Caco-2 (cell line): ENCODE results near the gene ASCC2. TPM values are rescaled to one million over a fixed set of nuclear protein-coding genes. Genes with fewer than 3 reads are reported as not detected.
"Not testable (repeated sequence)": the region's sequence is repeated elsewhere in the genome, so short reads cannot be mapped to it uniquely, and the experiment has no call there.

Experiments
- BruUV-seq: library from RNA; stranded (reverse); fragments of 400-500 nt; replicated peaks from 2 replicates; lab custom pipeline; 2021; lab: Mats Ljungman, UMichigan
- CTCF ChIA-PET: fragments of 300-600 bp; sonication (Branson Sonifier 250); formaldehyde crosslinking; loops from one replicate; lab custom pipeline; 2022; ENCODE audit warnings: antibody characterized with exemption; lab: Charles Lee
- POLR2A ChIA-PET: fragments of 300-600 bp; sonication (Branson Sonifier 250); formaldehyde crosslinking; loops from one replicate; lab custom pipeline; 2022; ENCODE audit warnings: antibody characterized with exemption; lab: Charles Lee
- DNase-seq, 2 experiments: peaks; one replicate each; pipeline versions ENCODE4 v3.0.0 to v3.0.0-alpha.2; 2020 to 2022
- H3K27me3 ChIP-seq: replicated peaks from 2 replicates; pipeline ENCODE4 v1.6.0; 2011; ENCODE audit warnings: low read length; ENCODE audit not compliant: control insufficient read depth, insufficient read depth
- H3K36me3 ChIP-seq: 2 replicates; pipeline ENCODE4 v1.5.1; 2011; ENCODE audit warnings: low read length; ENCODE audit not compliant: control insufficient read depth, insufficient read depth
- H3K4me1 ChIP-seq: fragments of 250-450 bp; sonication (Bioruptor Pico); 2 replicates; pipeline ENCODE4 v1.5.1; 2020; ENCODE audit warnings: mild to moderate bottlenecking
- H3K4me3 ChIP-seq: 2 replicates; pipeline ENCODE4 v1.5.1; 2011; ENCODE audit warnings: low read depth, mild to moderate bottlenecking, control low read depth, low read length
- H3K9me3 ChIP-seq: fragments of 250-450 bp; sonication (Bioruptor Pico); 2 replicates; pipeline ENCODE4 v1.5.1; 2020; ENCODE audit warnings: mild to moderate bottlenecking, moderate library complexity
- H3K27ac Mint-ChIP-seq: one replicate; pipeline ENCODE4 v1.8.0; 2022; ENCODE audit warnings: mixed read lengths; ENCODE audit not compliant: unreplicated experiment
- H3K27me3 Mint-ChIP-seq: one replicate; pipeline ENCODE4 v1.8.0; 2022; ENCODE audit warnings: mixed read lengths; ENCODE audit not compliant: insufficient read depth, unreplicated experiment
- H3K36me3 Mint-ChIP-seq: one replicate; pipeline ENCODE4 v1.8.0; 2022; ENCODE audit warnings: mild to moderate bottlenecking, mixed read lengths; ENCODE audit not compliant: insufficient read depth, unreplicated experiment
- H3K4me1 Mint-ChIP-seq: one replicate; pipeline ENCODE4 v1.8.0; 2022; ENCODE audit warnings: low read depth, mixed read lengths; ENCODE audit not compliant: unreplicated experiment
- H3K4me3 Mint-ChIP-seq: one replicate; pipeline ENCODE4 v1.8.0; 2022; ENCODE audit warnings: mild to moderate bottlenecking, moderate library complexity, mixed read lengths; ENCODE audit not compliant: unreplicated experiment
- H3K9me3 Mint-ChIP-seq: one replicate; pipeline ENCODE4 v1.8.0; 2022; ENCODE audit warnings: mixed read lengths; ENCODE audit not compliant: unreplicated experiment
- intact Hi-C: fragments of 100-400 bp; cut with micrococcal nuclease; formaldehyde crosslinking; loops from one replicate; pipeline ENCODE4 v1.10.0; 2022; ENCODE audit not compliant: unreplicated experiment
- total RNA-seq: library from RNA; stranded (reverse); gene quantifications from 2 replicates; pipeline ENCODE4 v1.2.3, GENCODE V29; 2022
- TF ChIP-seq, protein P1 (sequence below), 2 experiments: fragments of 200-600 bp in 1 of 2; IDR thresholded peaks; 1 replicate in 1 of 2; 2 replicates in 1 of 2; pipeline versions ENCODE4 v1.5.1 to v1.8.0; 2011 to 2022; ENCODE audit warnings: antibody characterized with exemption in 1 of 2, control low read depth in 1 of 2, inconsistent platforms in 1 of 2, low read depth in 1 of 2, low read length in 1 of 2, mild to moderate bottlenecking in 1 of 2, moderate library complexity in 1 of 2; ENCODE audit not compliant: insufficient read depth in 1 of 2, severe bottlenecking in 1 of 2, unreplicated experiment in 1 of 2

ASCC2 gene
- total RNA-seq, 1 experiment from 2014 or later, result 61.4 TPM

DNA sequence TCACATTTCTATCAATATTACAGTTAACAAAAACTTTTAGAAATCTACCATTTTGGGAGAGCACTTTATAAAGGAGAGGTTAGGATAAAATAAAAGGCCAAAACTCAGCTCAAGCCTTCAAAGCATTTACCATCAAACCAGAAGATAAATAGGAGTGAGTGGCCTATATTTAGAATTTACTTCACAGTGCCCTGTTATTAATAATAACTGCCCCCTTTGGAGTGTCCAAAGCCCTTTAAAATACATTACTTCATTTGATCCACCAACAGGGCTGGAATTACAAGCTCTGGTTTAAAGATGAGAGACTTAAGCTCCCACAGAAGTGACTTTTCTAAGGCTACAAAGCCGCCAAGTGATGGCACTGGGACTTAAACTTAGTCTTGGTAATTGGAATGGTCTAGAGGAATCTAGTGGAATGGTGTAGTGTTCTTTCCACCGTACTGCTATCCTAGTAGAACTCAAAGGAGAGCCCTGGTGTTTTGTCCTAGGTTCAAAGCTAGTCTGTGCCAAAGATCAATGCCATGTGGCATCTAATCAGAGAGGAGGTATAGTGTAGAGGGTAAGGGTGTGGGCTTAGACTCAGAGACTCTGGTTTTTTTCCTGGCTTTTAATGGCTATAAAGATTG lies 23.7 kb upstream of the ASCC2 start:
- intact Hi-C loops, result no loop called here
- Histone ChIP-seq H3K36me3 (no peaks in the 10 kb centered on the region), H3K9me3 (no peaks in the 10 kb centered on the region), H3K4me3 (no peak overlapping the region), H3K27me3 (no peaks in the 10 kb centered on the region), H3K4me1 (no peaks in the 10 kb centered on the region)
- Mint-ChIP-seq H3K27ac (no peak overlapping the region), H3K4me3 (no peak overlapping the region), H3K4me1 (no peaks in the 10 kb centered on the region), H3K36me3 (no peaks in the 10 kb centered on the region), H3K9me3 (no peaks in the 10 kb centered on the region), H3K27me3 (no peaks in the 10 kb centered on the region)
- CTCF ChIA-PET, result interaction anchor here (0.6 kb wide), 2 partner anchors 41 to 101 kb away, joined by 6 to 9 read pairs; no protein-coding TSS in a partner anchor
- TF ChIP-seq, protein P1, sequence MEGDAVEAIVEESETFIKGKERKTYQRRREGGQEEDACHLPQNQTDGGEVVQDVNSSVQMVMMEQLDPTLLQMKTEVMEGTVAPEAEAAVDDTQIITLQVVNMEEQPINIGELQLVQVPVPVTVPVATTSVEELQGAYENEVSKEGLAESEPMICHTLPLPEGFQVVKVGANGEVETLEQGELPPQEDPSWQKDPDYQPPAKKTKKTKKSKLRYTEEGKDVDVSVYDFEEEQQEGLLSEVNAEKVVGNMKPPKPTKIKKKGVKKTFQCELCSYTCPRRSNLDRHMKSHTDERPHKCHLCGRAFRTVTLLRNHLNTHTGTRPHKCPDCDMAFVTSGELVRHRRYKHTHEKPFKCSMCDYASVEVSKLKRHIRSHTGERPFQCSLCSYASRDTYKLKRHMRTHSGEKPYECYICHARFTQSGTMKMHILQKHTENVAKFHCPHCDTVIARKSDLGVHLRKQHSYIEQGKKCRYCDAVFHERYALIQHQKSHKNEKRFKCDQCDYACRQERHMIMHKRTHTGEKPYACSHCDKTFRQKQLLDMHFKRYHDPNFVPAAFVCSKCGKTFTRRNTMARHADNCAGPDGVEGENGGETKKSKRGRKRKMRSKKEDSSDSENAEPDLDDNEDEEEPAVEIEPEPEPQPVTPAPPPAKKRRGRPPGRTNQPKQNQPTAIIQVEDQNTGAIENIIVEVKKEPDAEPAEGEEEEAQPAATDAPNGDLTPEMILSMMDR (IDR thresholded peaks at IDR 0.05; ENCODE audit: insufficient read depth in 1 of 2, low read depth in 1 of 2, low read length in 1 of 2, severe bottlenecking in 1 of 2, unreplicated experiment in 1 of 2), result no peak
- POLR2A ChIA-PET, result no interaction called here
- no TSS peak for BruUV-seq
- no peak for DNase-seq

DNA sequence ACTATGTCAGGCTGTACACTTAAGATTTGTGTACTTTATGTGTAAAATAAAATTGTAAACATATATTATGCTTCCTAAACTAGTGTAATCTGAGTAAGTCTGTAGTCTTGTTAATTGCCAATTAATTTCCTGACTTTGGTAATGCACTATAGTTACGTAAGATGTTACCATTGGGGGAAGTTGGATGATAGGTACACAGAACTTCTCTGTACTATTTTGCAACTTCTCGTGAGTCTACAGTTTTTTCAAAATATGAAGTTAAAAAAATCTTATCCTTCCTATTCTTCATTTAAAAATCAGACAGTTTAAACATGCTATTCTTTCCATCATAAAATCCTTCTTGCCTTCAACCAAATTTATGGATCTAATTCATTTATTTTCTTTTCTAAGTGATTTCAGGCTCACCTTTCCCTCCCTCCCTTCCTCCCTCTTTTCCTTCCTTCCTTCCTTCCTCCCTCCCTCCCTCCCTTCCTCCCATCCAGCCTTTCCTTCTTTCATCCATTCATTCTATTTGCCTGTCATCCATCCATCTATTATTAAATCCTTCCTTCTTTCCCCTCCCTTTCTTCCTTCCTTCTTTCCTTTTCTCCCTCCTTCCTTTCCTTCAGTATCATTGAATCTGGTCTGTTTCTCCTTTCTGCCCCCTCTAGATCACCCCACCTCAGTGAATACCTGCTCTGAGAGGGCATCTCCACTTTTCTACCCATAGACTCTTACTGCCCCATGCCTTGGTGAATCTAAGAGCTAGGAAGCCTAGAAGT lies 22.1 kb upstream of the ASCC2 start:
- POLR2A ChIA-PET, result no interaction called here
- CTCF ChIA-PET, result no interaction called here
- no peaks in the 10 kb centered on the region for H3K4me1 Mint-ChIP-seq

DNA sequence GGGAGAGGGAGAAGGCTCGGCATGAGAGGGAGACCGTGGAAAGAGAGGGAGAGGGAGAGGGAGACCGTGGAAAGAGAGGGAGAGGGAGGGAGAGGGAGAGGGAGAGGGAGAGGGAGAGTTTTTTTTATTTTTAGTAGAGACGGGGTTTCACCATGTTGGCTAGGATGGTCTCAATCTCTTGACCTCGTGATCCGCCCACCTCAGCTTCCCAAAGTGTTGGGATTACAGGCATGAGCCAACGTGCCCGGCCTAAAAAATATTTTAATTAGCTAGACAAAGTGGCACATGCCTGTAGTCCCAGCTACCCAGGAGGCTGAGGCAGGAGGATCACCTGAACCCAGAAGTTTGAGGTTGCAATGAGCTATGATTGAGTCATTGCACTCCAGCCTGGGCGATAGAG lies 21.0 kb upstream of the ASCC2 start:
- H3K27ac Mint-ChIP-seq, DNase-seq, H3K36me3 Mint-ChIP-seq, H3K9me3 ChIP-seq, H3K9me3 Mint-ChIP-seq, H3K36me3 ChIP-seq, H3K4me3 ChIP-seq, BruUV-seq, H3K4me3 Mint-ChIP-seq, H3K4me1 ChIP-seq, H3K27me3 Mint-ChIP-seq, H3K27me3 ChIP-seq, intact Hi-C loops, H3K4me1 Mint-ChIP-seq: not testable (repeated sequence)
- CTCF ChIA-PET, result interaction anchor here (0.9 kb wide), 1 partner anchor 404 kb away, joined by 5 read pairs; no protein-coding TSS in a partner anchor
- POLR2A ChIA-PET, result interaction anchor here (0.6 kb wide), 1 partner anchor 21 kb away, joined by 12 read pairs; no protein-coding TSS in a partner anchor

More for the DNA sequence above, 22.1 kb upstream of the ASCC2 start:
- intact Hi-C loops, result no loop called here
- no peak for DNase-seq
- Mint-ChIP-seq H3K27ac (no peak overlapping the region), H3K4me3 (no peak overlapping the region), H3K9me3 (no peaks in the 10 kb centered on the region), H3K27me3 (no peaks in the 10 kb centered on the region), H3K36me3 (no peaks in the 10 kb centered on the region)
- H3K9me3 ChIP-seq, result no peaks in the 10 kb centered on the region
- no TSS peak for BruUV-seq
- TF ChIP-seq, protein P1 (IDR thresholded peaks at IDR 0.05; ENCODE audit: insufficient read depth in 1 of 2, low read depth in 1 of 2, low read length in 1 of 2, severe bottlenecking in 1 of 2, unreplicated experiment in 1 of 2), result no peak
- no peaks in the 10 kb centered on the region for H3K4me1 ChIP-seq
- no peaks in the 10 kb centered on the region for H3K36me3 ChIP-seq
- no peak overlapping the region for H3K4me3 ChIP-seq
- no peaks in the 10 kb centered on the region for H3K27me3 ChIP-seq
